HFFc6 (cell line): Measurements from ENCODE around the gene SPSB4. TPM values are rescaled to one million over a fixed set of nuclear protein-coding genes. Genes with fewer than 3 reads are reported as not detected.

ENCODE experiments used
- DNase-seq: peaks from one replicate; pipeline ENCODE4 v3.0.0-alpha.2; 2018
- H3K27ac Mint-ChIP-seq: 2 replicates; pipeline ENCODE4 v1.8.0; 2020; ENCODE audit warnings: mild to moderate bottlenecking, mixed read lengths
- H3K27me3 Mint-ChIP-seq: 2 replicates; pipeline ENCODE4 v1.8.0; 2021; ENCODE audit warnings: mild to moderate bottlenecking, moderate library complexity, mixed read lengths; ENCODE audit not compliant: insufficient read depth
- H3K36me3 Mint-ChIP-seq: 2 replicates; pipeline ENCODE4 v1.8.0; 2021; ENCODE audit warnings: low read depth, mixed read lengths
- H3K4me1 Mint-ChIP-seq: 2 replicates; pipeline ENCODE4 v1.8.0; 2020; ENCODE audit warnings: low read depth, mixed read lengths
- H3K4me3 Mint-ChIP-seq: 2 replicates; pipeline ENCODE4 v1.8.0; 2020; ENCODE audit warnings: mild to moderate bottlenecking, moderate library complexity, mixed read lengths
- H3K9me3 Mint-ChIP-seq: 2 replicates; pipeline ENCODE4 v1.8.0; 2020; ENCODE audit warnings: mild to moderate bottlenecking, mixed read lengths
- total RNA-seq, 6 experiments: library from RNA; stranded (reverse); fragmentation: NEBNext Ultra II Directional; extraction: Animal tissue kit (Norgen Biotek cat#: 25700); gene quantifications; 2 replicates in 1 of 6; 3 replicates in 5 of 6; pipeline ENCODE4 v1.2.3, GENCODE V29; 2021
- TF ChIP-seq, protein P1 (sequence below): fragments of 200-600 bp; sonication (generic); IDR thresholded peaks from 2 replicates; pipeline ENCODE4 v1.5.0; 2021; ENCODE audit warnings: antibody characterized with exemption, mild to moderate bottlenecking

Gene SPSB4
- total RNA-seq, 6 experiments from 2014 or later, result not detected

DNA sequence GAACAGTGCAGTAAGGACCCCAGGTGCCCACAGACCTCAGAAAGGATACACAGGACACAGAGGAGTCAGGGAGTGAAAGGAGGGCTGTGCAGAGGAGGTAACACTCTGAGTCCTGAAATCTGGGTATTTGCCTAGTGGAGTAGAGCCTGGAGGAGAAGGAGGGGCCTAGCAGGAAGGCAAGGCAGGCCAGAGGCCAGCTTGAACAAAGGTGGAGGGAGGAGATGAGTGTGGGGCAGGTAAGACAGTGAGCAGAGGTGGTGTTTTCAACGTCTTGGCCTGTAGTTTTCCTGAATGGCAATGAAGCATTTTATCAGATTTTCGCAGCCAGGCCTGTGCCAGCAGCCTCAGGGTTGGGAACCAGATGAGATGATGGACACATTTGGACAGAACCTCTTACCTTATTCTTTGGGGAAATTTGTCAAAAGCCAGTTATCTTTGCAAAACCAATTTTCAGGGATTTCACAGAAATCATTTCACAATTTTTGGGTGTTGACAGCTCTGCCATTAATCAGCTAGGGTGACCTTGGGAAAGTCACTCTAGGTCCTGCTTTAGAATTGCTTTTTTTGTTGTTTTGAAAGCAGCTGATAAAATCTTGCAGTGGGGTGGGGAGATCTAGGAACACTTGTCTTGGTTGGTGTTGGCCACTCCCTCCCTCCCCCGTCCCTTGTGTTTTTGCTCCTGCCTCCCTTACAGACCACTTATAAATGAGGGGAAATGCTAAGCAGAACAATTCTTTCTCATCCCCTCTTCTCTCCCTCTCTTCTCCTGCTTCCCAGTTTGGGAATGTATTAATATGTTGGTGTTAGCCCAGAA is 38.4 kb downstream of the SPSB4 start:
- no peak overlapping the region for H3K4me3 Mint-ChIP-seq
- peaks cover 24% of the 10 kb centered on the region for H3K27me3 Mint-ChIP-seq
- H3K27ac Mint-ChIP-seq, result no peak overlapping the region
- no peaks in the 10 kb centered on the region for H3K4me1 Mint-ChIP-seq
- H3K9me3 Mint-ChIP-seq, result no peaks in the 10 kb centered on the region
- TF ChIP-seq, protein P1, sequence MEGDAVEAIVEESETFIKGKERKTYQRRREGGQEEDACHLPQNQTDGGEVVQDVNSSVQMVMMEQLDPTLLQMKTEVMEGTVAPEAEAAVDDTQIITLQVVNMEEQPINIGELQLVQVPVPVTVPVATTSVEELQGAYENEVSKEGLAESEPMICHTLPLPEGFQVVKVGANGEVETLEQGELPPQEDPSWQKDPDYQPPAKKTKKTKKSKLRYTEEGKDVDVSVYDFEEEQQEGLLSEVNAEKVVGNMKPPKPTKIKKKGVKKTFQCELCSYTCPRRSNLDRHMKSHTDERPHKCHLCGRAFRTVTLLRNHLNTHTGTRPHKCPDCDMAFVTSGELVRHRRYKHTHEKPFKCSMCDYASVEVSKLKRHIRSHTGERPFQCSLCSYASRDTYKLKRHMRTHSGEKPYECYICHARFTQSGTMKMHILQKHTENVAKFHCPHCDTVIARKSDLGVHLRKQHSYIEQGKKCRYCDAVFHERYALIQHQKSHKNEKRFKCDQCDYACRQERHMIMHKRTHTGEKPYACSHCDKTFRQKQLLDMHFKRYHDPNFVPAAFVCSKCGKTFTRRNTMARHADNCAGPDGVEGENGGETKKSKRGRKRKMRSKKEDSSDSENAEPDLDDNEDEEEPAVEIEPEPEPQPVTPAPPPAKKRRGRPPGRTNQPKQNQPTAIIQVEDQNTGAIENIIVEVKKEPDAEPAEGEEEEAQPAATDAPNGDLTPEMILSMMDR, result no peak
- no peak for DNase-seq
- H3K36me3 Mint-ChIP-seq, result no peaks in the 10 kb centered on the region

DNA sequence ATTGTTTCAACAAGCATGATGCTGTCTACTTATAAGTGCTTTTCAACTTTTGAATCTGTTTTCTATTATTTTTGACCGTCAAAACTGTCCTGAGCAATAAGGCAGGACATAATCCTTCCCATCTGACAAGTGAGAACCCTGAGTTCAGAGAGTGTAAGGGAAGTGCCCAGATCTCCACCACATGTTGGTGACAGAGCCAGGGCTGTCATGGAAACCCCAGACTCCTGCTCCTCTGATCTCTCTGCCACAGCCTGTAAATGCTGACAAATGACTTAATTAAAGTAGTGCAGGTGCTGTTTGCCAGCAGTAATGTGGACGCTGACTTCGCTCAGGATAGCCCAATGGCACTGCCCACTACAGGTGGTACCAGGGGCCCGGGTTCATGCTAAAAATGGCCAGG is 40.3 kb downstream of the SPSB4 start:
- Mint-ChIP-seq H3K4me3 (no peak overlapping the region), H3K9me3 (no peaks in the 10 kb centered on the region), H3K27me3 (peaks cover 21% of the 10 kb centered on the region), H3K36me3 (no peaks in the 10 kb centered on the region), H3K27ac (no peak overlapping the region), H3K4me1 (no peaks in the 10 kb centered on the region)
- DNase-seq, result no peak
- TF ChIP-seq, protein P1, result no peak

DNA sequence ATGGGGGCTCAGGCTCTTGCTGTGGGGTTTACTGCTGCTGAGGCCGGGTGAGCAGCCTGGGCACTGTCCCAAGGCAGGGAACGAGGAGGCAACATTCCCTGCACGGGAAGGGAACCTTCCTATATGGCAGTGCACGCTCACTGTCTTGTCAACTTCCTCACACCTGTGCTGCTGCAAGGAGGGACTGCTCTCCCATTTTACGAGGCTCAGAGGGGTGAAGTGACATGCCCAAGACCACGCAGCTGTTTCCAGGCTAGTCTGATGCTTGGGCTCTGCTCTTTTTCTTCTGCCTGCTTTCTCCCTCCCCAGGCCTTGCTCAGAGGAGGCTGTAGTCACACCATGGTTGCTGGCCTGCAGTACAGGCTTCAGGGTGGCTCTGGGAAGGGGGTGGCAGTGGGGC is 41.5 kb downstream of the SPSB4 start:
- no peaks in the 10 kb centered on the region for H3K36me3 Mint-ChIP-seq
- TF ChIP-seq, protein P1, result no peak
- H3K4me1 Mint-ChIP-seq, result no peaks in the 10 kb centered on the region
- no peak overlapping the region for H3K27ac Mint-ChIP-seq
- no peak overlapping the region for H3K4me3 Mint-ChIP-seq
- peaks cover 21% of the 10 kb centered on the region for H3K27me3 Mint-ChIP-seq
- no peak for DNase-seq
- H3K9me3 Mint-ChIP-seq, result no peaks in the 10 kb centered on the region

DNA sequence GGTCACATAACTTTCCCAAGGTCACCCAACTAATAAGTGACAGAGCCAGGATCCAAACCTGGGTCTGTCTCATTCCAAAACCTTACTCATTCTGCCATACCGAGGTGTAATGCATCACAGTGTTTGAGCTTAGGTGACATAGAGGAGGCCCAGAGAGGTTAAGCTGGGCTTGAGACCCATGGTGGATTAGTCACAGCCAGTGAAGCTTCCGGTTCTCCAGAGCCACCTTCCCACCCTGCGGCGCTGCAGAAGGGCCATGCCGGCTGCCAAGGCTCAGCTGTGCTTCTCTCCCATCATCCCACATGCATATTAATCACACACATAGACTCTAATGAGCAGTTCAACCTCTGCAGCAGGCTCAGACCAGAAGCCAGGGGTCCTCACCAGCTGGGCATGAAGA is 42.2 kb downstream of the SPSB4 start:
- H3K9me3 Mint-ChIP-seq, result no peaks in the 10 kb centered on the region
- no peak overlapping the region for H3K4me3 Mint-ChIP-seq
- no peak for DNase-seq
- no peaks in the 10 kb centered on the region for H3K4me1 Mint-ChIP-seq
- H3K27me3 Mint-ChIP-seq, result peaks cover 19% of the 10 kb centered on the region
- no peaks in the 10 kb centered on the region for H3K36me3 Mint-ChIP-seq
- TF ChIP-seq, protein P1, result no peak
- H3K27ac Mint-ChIP-seq, result no peak overlapping the region

DNA sequence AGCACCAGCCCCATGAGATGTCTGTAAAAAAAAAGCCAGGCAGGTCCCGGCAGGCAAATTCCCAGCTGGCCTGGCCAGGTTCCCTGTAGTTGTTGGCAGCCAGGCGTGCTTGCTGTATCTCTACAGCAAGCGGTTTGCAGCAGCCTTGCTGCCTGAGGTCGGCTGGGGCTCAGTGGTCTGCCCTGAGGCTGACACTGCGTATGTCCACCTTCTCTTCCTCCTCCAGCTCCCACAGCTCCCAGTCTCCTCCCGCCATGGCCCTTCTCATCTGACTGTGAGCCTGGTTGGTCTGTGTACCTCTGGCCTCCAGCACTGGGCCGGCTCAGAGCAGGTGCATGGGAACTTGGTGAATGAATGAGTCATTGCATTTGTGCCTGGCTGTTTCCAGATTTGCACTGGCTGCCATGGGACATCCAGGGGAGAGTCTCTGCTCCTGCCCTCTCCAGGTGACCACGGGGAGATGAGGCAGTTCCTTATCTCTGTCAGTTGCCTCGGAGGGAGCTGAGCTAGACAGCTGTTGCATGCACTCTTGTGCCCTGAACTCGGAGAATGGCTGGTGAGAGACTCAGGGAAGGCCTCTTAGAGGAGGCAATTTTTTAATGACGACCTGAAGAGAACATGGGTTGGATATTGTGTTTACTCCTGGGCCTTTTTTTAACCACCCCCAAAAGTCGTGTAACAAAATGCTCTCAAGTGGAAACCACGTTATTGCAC is 43.0 kb downstream of the SPSB4 start:
- no peak overlapping the region for H3K4me3 Mint-ChIP-seq
- no peaks in the 10 kb centered on the region for H3K9me3 Mint-ChIP-seq
- H3K4me1 Mint-ChIP-seq, result no peaks in the 10 kb centered on the region
- H3K36me3 Mint-ChIP-seq, result no peaks in the 10 kb centered on the region
- DNase-seq, result no peak
- TF ChIP-seq, protein P1, result no peak
- H3K27ac Mint-ChIP-seq, result no peak overlapping the region
- H3K27me3 Mint-ChIP-seq, result peaks cover 16% of the 10 kb centered on the region
